GOT3 (cell line): ENCODE measurements around the gene ARRDC2.
"Not testable (repeated sequence)": the region's sequence is repeated elsewhere in the genome, so short reads cannot be mapped to it uniquely, and the experiment has no call there.

Experiments
- DNase-seq: peaks from one replicate; lab custom pipeline; 2025; ENCODE audit warnings: mixed read lengths; lab: John Stamatoyannopoulos, UW

The ARRDC2 gene

GRCh38 chr19:17989425-17990094, 18.4 kb upstream of the ARRDC2 start:
- DNase-seq: no peak

DNA sequence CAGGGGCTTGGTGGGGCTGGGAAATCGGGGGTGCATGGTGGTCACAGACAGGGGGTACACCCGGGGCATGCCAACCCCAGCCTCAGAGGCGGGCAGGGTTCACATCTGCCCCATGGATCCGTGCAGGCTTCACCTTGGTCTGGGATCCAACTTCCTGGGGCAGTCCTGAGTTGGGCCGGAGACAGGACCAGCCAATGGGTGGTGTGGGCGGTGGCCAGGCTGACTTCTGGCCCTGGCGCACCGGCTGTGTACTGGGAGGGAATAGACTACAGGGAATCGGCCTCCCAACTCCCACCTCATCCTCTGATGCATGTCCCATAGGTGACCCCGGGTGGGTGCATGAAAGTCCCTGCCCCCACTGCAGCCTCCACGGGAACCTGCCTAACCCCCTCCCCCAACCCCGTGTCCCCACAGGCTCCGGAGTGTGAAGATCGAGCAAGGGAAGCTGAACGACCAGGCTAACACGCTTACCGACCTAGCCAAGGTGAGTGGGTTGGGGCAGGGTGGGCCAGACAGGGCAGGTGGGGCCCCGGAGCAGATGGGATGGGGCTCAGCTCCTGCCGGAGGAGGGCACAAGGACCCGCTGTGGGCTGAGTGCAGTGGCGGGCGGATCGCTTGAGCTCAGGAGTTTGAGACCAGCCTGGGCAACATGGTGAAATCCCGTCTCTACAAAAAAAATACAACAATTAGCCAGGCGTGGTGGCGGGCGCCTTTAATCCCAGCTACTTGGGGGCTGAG, 14.7 kb upstream of the ARRDC2 start:
- DNase-seq: no peak

DNA sequence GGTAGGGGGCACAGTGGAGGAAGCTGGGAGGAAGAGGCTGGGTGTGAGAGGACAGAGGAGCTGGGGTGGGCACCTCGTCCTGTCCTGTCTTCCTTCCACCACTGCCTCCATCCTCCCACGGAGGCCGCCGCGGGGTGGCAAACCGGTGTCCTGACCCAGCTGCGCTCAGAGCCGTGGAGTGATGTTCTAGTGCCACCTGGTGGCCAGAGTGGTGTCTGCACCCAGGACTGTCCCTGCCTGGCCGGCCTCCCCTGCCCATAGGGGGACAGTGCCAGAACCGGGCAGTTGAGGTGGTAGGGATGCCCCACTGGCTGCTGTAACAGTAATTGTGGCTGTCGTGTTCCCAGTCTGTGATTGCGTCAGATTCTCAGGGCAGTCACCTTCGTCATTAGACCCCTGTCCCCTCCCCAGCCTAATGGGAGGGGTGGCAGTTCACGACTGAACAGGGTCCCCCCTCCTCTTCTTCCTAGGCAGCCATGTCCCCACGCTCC, 11.1 kb upstream of the ARRDC2 start:
- peak; percentile 67 for DNase-seq

GRCh38 chr19:17997969-17998826, 9.8 kb upstream of the ARRDC2 start:
- DNase-seq: peak; percentile 28

DNA sequence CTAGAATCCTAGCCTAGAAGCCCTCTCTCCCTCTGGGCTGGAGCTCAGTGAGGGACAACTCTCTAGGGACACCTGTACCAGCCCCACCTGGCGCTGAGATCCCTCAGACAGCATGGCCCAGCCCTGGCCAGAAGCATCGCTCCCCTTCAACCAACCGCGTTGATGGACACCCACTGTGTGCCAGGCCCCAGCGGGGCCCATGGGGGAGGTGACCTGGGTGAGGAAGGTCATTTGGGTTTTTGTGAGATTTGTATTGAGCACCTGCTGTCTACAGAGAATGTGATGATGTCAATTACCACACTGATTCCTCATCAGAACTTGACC, 9.2 kb upstream of the ARRDC2 start:
- DNase-seq: no peak

DNA sequence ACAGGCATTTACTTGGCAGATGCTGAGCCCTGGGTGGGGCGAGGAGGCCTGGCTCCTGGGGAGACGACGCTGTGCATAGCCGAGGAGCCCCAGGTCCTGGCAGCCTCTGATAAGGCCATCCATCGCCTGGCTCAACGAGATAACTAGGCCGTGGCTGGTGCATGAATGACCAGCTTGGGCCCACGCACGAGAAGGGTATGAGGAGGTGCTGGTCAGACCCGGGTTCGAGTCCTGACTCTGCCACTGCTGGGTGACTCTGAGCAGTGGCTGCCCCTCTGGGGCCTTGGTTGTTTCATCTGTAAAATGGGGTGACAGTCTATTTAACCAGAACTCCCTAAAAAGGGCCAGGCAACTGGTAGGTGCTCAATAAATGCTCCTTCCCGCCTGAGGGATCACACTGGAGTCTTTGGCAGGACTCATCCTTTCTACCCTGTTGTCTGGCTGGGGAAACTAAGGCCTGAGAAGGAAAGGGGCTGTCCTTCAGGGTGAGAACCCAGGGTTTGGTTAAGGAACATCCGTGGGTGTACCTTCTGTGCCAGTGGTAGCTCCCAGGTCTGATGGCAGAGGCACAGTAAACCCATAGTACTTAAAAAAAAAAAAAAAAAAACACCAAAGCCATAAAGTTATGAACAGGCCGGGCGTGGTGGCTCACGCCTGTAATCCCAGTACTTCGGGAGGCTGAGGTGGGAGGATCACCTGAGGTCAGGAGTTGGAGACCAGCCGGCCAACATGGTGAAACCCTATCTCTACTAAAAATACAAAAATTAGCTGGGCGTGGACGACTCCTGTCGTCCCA, 8.1 kb upstream of the ARRDC2 start:
- DNase-seq: no peak

DNA sequence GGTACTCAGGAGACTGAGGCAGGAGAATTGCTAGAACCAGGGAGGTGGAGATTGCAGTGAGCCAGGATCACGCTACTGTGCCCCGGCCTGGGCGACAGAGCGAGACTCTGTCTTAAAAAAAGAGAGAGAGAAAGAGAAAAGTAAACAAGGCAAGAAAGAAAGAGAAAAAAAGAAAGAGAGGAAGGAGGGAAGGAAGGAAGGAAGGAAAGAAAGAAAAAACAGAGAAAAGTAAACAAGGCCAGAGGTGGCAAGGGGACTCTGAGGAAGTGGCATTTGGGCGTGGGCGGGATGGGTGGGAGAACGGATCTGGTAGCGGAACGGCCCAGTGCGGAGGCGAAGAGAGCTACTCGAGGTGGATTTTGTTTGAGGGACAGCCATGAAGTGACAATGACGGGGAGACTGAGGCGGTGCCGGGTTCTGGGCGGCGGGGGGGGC, 7.5 kb upstream of the ARRDC2 start:
- no peak for DNase-seq

- DNase-seq: peak; percentile 54
Measured at GRCh38 chr19:18000915-18001776, 6.8 kb upstream of the ARRDC2 start.

- no peak for DNase-seq
Measured at GRCh38 chr19:18001777-18002345, 6.1 kb upstream of the ARRDC2 start.

- DNase-seq: no peak
Measured at GRCh38 chr19:18002347-18002850, 5.6 kb upstream of the ARRDC2 start.

DNA sequence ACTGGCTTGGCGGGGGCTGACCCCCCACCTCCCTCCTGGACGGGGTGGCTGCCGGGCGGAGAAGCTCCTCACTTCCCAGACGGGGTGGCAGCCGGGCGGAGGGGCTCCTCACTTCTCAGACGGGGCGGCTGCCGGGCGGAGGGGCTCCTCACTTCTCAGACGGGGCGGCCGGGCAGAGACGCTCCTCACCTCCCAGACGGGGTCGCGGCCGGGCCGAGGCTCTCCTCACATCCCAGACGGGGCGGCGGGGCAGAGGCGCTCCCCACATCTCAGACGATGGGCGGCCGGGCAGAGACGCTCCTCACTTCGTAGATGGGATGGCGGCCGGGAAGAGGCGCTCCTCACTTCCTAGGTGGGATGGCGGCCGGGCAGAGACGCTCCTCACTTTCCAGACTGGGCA, 2.2 kb upstream of the ARRDC2 start:
- not testable (repeated sequence) for DNase-seq

DNA sequence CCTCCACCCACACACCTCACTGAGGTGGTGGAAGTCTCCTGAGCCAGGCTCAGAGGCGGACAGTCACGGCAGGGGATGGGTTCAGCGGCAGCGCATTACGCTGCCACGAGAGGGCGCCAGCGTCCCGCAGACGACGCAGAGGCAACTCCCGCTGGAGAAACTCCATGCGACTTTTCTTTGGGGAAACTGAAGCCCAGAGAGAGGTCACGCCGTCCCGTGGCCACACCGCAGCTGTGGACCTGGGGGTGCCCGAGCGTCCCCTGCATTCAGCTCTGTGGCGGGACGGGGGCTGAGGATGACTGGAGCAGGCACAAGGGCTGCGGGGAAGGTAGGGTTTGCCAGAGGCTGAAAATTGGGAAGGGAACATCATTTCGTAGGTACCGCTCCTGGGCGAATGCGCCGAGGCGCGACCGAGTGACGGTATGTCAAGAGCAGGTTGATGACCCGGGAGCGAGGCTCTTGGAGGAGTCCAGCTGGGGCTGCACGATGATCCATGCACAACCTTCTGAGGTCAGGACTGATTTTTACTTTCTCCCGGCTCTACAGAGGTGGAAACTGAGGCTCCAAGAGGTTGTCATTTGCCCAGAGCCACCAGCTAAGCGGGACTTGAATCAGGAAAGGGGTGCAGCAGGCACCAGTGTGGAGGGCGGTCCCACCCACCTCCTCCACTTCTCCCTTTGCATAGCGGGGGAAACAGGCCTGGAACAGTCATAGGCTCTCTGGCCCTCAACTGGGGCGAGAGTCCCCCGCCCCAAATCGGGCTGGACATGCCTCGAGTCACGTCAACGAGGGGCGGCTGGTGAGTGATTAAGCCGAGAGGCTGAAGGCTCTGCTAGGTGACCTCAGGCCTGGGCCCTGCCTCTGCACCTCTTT, 690 bp upstream of the ARRDC2 start:
- peak; percentile 49 for DNase-seq

DNA sequence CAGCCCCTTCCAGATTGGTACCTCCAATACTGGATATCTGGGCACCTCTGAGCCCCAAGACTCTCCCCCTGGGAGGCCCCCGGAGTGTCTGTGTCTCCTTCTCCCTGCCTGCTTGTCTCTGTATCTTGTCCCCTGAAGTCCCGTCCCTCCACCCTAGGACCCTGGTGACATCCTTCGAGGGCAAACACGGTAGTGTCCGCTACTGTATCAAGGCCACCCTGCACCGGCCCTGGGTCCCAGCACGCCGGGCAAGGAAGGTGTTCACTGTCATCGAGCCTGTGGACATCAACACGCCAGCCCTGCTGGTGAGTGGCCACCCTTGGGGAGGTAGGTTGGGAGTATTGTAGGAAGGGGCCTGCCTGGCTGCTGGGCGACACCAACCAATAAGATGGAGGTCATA, 844 bp downstream of the ARRDC2 start:
- no peak for DNase-seq

DNA sequence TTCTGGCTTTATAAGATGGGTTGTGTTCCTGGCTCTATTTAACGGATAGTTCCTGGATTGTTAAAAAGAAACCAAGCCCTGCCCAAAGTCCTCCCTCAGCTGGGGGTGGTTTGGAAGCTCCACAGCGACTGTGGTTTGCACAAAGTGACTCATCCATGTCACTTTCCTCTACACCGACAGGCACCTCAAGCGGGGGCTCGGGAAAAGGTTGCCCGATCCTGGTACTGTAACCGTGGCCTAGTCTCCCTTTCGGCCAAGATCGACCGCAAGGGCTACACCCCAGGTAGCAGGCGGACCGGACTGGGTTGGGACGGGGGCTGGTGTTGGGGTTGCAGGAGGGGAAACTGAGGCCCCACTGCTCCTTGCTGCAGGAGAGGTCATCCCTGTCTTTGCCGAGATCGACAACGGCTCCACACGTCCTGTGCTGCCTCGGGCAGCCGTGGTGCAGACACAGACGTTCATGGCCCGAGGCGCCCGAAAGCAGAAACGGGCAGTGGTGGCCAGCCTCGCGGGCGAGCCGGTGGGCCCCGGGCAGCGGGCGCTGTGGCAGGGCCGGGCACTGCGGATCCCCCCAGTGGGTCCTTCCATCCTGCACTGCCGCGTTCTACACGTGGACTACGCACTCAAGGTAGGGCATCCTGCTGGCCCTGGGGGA, 1.6 kb downstream of the ARRDC2 start:
- DNase-seq: no peak

DNA sequence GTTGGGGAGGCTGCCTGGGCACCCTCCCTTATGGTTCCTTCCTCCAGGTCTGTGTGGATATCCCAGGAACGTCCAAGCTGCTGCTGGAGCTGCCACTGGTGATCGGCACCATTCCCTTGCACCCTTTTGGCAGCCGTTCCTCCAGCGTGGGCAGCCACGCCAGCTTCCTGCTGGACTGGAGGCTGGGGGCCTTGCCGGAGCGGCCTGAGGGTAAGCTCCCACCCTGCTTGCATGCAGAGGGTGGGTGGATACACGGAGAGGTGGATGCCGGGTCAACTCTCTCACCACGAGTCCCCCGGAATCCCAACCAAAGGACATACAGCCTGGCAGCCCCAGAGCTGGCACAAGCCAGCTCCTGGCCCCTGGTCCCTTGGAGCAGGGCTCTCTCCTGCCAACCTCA, 2.2 kb downstream of the ARRDC2 start:
- DNase-seq: no peak

- DNase-seq: no peak
Measured at GRCh38 chr19:18013210-18014111, 5.5 kb downstream of the ARRDC2 start.

DNA sequence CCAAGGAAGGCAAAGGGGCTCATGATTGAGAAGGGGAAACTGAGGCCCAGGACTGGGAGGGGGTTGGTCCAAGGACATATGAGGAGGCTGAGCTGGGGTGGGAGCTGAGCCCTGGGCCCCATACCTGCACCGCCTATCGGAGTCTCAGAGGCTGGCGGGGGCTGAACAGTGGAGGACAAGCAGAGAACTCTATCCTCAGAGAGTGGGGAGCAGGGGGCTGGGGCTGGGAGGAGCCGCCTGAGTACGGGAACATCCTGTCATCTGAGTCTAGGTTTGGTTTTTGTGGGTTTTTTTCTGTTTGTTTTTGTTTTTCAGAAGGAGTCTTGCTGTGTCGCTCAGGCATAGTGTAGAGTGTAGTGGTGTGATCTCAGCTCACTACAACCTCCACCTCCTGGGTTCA, 6.2 kb downstream of the ARRDC2 start:
- no peak for DNase-seq
